ENCODE data around the gene ZGPAT.

DNA sequence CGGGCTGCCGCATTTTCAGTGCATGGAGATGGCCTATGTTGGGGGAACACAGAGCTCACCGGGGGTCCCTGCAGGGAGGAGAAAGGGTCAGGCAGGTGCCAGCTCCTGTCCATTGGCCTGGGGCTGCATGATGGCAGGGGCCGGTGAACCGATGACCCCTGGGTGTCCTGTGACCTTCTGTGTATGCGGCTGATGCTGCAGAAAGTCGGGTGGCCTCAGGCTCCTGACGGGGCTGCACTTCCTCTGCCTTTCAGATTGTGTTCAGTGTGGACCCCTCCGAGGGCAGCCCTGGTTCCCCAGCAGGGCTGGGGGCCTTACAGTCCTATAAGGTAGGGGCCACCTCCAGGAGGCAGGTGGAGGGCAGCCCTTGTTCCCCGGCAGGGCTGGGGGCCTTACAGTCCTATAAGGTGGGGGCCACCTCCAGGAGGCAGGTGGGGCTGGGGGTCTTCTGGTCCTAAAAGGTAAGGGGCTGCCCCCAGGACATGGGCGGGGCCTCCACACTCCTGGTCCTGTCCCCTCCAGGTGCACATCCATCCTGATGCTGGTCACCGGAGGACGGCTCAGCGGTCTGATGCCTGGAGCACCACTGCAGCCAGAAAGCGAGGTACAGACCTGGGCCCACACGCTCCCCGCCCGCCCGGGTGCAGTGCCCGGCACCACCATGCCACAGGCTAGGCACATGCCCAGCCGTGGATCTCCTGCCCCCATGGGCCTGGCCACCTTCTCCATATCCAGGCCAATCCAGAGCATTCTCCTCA, 22.4 kb upstream of the ZGPAT start:
- TF ChIP-seq, protein P1, sequence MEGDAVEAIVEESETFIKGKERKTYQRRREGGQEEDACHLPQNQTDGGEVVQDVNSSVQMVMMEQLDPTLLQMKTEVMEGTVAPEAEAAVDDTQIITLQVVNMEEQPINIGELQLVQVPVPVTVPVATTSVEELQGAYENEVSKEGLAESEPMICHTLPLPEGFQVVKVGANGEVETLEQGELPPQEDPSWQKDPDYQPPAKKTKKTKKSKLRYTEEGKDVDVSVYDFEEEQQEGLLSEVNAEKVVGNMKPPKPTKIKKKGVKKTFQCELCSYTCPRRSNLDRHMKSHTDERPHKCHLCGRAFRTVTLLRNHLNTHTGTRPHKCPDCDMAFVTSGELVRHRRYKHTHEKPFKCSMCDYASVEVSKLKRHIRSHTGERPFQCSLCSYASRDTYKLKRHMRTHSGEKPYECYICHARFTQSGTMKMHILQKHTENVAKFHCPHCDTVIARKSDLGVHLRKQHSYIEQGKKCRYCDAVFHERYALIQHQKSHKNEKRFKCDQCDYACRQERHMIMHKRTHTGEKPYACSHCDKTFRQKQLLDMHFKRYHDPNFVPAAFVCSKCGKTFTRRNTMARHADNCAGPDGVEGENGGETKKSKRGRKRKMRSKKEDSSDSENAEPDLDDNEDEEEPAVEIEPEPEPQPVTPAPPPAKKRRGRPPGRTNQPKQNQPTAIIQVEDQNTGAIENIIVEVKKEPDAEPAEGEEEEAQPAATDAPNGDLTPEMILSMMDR (IDR thresholded peaks at IDR 0.05; ENCODE audit: low read depth, low read length): no peak
- TF ChIP-seq, protein P2, sequence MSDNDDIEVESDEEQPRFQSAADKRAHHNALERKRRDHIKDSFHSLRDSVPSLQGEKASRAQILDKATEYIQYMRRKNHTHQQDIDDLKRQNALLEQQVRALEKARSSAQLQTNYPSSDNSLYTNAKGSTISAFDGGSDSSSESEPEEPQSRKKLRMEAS (IDR thresholded peaks at IDR 0.05; ENCODE audit: low read depth, low read length): no peak
- TF ChIP-seq MYC (IDR thresholded peaks at IDR 0.05; ENCODE audit: low read depth, low read length) (no peak), POLR2A (IDR thresholded peaks at IDR 0.05; ENCODE audit: extremely low read depth, insufficient read length) (no peak)
